ENCODE results near the gene TOP1. TPM values are rescaled to one million over a fixed set of nuclear protein-coding genes. Genes with fewer than 3 reads are reported as not detected.
A peak's percentile ranks its signal among the peaks of the same experiment; 100 is the strongest.

The TOP1 gene
- total and polyA plus RNA-seq, 9 of the 15 experiments (the other 6 are each of a cell fraction or from before 2014, with no cell fraction given), result 26.4 to 127 (median 39.6) TPM

DNA sequence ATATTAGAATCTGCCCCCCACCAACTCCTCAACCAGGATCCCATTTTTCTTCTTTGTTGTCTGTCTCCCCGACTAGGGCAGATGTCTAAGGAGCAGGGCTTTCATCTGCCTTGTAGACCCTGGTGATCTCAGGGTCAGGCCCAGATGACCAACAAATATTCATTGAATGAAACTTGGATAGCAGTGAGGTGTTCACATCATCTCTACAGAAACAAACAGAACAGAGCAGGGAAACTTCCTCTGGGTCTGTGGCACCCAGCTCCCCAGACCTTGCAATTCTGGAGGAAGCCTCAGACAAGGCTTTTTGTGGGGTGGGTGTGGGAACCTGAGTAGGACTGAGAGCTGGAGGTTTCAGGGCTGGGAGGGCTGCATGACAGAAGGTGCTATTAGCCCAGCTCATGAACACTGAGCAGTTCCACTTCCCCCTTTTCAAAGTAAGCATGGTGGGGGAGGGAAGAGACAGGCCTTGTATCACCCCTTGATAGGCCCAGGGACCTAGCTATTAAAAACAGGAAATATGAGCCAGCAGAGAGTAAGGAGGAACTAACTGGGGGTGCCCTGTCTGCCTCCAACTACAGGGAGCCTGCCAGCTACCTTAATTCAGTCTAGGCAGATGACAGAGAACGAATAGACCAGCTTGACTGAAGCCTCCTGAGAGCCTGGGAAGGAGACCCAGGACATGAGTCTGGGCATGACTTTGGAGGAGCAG is 37.3 kb upstream of the TOP1 start (continued):
- TF ChIP-seq GABPB2 (CRISPR knock-in tag; conservative IDR thresholded peaks at IDR 0.05) (no peak), MYBL2 (IDR thresholded peaks at IDR 0.05; ENCODE audit: low read depth) (no peak), MYBL2 (CRISPR knock-in tag; IDR thresholded peaks at IDR 0.05; ENCODE audit: borderline replicate concordance) (no peak), EWSR1 (IDR thresholded peaks at IDR 0.05; ENCODE audit: borderline replicate concordance, low read depth, partially characterized antibody) (no peak), ZNF764 (CRISPR knock-in tag; IDR thresholded peaks at IDR 0.05; ENCODE audit: low read depth) (no peak), RNF2 (IDR thresholded peaks at IDR 0.05) (peak; percentile 54; the same call in 1 of the 2 replicates), MAFF (IDR thresholded peaks at IDR 0.05; ENCODE audit: low read length) (no peak), FOXJ2 (tag; IDR thresholded peaks at IDR 0.05) (no peak), POU5F1 (IDR thresholded peaks at IDR 0.05; ENCODE audit: borderline replicate concordance, low read depth, low read length, partially characterized antibody) (no peak)
- TF ChIP-seq, protein P1, sequence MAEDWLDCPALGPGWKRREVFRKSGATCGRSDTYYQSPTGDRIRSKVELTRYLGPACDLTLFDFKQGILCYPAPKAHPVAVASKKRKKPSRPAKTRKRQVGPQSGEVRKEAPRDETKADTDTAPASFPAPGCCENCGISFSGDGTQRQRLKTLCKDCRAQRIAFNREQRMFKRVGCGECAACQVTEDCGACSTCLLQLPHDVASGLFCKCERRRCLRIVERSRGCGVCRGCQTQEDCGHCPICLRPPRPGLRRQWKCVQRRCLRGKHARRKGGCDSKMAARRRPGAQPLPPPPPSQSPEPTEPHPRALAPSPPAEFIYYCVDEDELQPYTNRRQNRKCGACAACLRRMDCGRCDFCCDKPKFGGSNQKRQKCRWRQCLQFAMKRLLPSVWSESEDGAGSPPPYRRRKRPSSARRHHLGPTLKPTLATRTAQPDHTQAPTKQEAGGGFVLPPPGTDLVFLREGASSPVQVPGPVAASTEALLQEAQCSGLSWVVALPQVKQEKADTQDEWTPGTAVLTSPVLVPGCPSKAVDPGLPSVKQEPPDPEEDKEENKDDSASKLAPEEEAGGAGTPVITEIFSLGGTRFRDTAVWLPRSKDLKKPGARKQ (CRISPR knock-in tag; IDR thresholded peaks at IDR 0.05), result no peak
- TF ChIP-seq, protein P2, sequence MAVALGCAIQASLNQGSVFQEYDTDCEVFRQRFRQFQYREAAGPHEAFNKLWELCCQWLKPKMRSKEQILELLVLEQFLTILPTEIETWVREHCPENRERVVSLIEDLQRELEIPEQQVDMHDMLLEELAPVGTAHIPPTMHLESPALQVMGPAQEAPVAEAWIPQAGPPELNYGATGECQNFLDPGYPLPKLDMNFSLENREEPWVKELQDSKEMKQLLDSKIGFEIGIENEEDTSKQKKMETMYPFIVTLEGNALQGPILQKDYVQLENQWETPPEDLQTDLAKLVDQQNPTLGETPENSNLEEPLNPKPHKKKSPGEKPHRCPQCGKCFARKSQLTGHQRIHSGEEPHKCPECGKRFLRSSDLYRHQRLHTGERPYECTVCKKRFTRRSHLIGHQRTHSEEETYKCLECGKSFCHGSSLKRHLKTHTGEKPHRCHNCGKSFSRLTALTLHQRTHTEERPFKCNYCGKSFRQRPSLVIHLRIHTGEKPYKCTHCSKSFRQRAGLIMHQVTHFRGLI (CRISPR knock-in tag; IDR thresholded peaks at IDR 0.05), result no peak
- TF ChIP-seq, protein P3, sequence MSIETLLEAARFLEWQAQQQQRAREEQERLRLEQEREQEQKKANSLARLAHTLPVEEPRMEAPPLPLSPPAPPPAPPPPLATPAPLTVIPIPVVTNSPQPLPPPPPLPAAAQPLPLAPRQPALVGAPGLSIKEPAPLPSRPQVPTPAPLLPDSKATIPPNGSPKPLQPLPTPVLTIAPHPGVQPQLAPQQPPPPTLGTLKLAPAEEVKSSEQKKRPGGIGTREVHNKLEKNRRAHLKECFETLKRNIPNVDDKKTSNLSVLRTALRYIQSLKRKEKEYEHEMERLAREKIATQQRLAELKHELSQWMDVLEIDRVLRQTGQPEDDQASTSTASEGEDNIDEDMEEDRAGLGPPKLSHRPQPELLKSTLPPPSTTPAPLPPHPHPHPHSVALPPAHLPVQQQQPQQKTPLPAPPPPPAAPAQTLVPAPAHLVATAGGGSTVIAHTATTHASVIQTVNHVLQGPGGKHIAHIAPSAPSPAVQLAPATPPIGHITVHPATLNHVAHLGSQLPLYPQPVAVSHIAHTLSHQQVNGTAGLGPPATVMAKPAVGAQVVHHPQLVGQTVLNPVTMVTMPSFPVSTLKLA (conservative IDR thresholded peaks at IDR 0.05), result 0 out of 4 replicates have a peak, but pooled peaks of 1 of the 2 experiments have one; percentile 27
- TF ChIP-seq, protein P4, sequence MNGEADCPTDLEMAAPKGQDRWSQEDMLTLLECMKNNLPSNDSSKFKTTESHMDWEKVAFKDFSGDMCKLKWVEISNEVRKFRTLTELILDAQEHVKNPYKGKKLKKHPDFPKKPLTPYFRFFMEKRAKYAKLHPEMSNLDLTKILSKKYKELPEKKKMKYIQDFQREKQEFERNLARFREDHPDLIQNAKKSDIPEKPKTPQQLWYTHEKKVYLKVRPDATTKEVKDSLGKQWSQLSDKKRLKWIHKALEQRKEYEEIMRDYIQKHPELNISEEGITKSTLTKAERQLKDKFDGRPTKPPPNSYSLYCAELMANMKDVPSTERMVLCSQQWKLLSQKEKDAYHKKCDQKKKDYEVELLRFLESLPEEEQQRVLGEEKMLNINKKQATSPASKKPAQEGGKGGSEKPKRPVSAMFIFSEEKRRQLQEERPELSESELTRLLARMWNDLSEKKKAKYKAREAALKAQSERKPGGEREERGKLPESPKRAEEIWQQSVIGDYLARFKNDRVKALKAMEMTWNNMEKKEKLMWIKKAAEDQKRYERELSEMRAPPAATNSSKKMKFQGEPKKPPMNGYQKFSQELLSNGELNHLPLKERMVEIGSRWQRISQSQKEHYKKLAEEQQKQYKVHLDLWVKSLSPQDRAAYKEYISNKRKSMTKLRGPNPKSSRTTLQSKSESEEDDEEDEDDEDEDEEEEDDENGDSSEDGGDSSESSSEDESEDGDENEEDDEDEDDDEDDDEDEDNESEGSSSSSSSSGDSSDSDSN (IDR thresholded peaks at IDR 0.05; ENCODE audit: borderline replicate concordance in 1 of 2, low read depth in 2 of 2, low read length in 2 of 2), result 0 out of 4 replicates have a peak, but pooled peaks of 1 of the 2 experiments have one; percentile 36
- TF ChIP-seq, protein P5, sequence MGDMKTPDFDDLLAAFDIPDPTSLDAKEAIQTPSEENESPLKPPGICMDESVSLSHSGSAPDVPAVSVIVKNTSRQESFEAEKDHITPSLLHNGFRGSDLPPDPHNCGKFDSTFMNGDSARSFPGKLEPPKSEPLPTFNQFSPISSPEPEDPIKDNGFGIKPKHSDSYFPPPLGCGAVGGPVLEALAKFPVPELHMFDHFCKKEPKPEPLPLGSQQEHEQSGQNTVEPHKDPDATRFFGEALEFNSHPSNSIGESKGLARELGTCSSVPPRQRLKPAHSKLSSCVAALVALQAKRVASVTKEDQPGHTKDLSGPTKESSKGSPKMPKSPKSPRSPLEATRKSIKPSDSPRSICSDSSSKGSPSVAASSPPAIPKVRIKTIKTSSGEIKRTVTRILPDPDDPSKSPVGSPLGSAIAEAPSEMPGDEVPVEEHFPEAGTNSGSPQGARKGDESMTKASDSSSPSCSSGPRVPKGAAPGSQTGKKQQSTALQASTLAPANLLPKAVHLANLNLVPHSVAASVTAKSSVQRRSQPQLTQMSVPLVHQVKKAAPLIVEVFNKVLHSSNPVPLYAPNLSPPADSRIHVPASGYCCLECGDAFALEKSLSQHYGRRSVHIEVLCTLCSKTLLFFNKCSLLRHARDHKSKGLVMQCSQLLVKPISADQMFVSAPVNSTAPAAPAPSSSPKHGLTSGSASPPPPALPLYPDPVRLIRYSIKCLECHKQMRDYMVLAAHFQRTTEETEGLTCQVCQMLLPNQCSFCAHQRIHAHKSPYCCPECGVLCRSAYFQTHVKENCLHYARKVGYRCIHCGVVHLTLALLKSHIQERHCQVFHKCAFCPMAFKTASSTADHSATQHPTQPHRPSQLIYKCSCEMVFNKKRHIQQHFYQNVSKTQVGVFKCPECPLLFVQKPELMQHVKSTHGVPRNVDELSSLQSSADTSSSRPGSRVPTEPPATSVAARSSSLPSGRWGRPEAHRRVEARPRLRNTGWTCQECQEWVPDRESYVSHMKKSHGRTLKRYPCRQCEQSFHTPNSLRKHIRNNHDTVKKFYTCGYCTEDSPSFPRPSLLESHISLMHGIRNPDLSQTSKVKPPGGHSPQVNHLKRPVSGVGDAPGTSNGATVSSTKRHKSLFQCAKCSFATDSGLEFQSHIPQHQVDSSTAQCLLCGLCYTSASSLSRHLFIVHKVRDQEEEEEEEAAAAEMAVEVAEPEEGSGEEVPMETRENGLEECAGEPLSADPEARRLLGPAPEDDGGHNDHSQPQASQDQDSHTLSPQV (IDR thresholded peaks at IDR 0.05), result peak; percentile 55; the same call in 1 of the 2 replicates
